Calu3 (cell line): Measurements from ENCODE around the gene METTL9. TPM values are rescaled to one million over a fixed set of nuclear protein-coding genes. Genes with fewer than 3 reads are reported as not detected.
"Not testable (repeated sequence)": the region's sequence is repeated elsewhere in the genome, so short reads cannot be mapped to it uniquely, and the experiment has no call there.

Experiments used
- BruUV-seq: library from RNA; stranded (reverse); fragments of 400-500 nt; replicated peaks from 2 replicates; lab custom pipeline; 2021; lab: Mats Ljungman, UMichigan
- CTCF ChIA-PET: fragments of 300-600 bp; sonication (Branson Sonifier 250); formaldehyde crosslinking; loops from one replicate; lab custom pipeline; 2022; ENCODE audit warnings: antibody characterized with exemption; lab: Charles Lee
- DNase-seq: peaks from one replicate; pipeline ENCODE4 v3.0.0; 2022
- H3K27ac Mint-ChIP-seq: one replicate; pipeline ENCODE4 v1.8.0; 2022; ENCODE audit warnings: mixed read lengths; ENCODE audit not compliant: unreplicated experiment
- H3K27me3 Mint-ChIP-seq: one replicate; pipeline ENCODE4 v1.8.0; 2022; ENCODE audit warnings: mixed read lengths; ENCODE audit not compliant: unreplicated experiment
- H3K36me3 Mint-ChIP-seq: one replicate; pipeline ENCODE4 v1.8.0; 2022; ENCODE audit warnings: mild to moderate bottlenecking, moderate library complexity, mixed read lengths; ENCODE audit not compliant: insufficient read depth, unreplicated experiment
- H3K4me1 Mint-ChIP-seq: one replicate; pipeline ENCODE4 v1.8.0; 2022; ENCODE audit warnings: mild to moderate bottlenecking, low read depth, mixed read lengths; ENCODE audit not compliant: unreplicated experiment
- H3K4me3 Mint-ChIP-seq: one replicate; pipeline ENCODE4 v1.8.0; 2022; ENCODE audit warnings: mild to moderate bottlenecking, low read depth, moderate library complexity, mixed read lengths; ENCODE audit not compliant: unreplicated experiment
- H3K9me3 Mint-ChIP-seq: one replicate; pipeline ENCODE4 v1.8.0; 2022; ENCODE audit warnings: low read depth, mixed read lengths; ENCODE audit not compliant: unreplicated experiment
- intact Hi-C: fragments of 100-400 bp; cut with micrococcal nuclease; formaldehyde crosslinking; loops from one replicate; pipeline ENCODE4 v1.10.0; 2022; ENCODE audit not compliant: unreplicated experiment
- total RNA-seq: library from RNA; stranded (reverse); gene quantifications from 2 replicates; pipeline ENCODE4 v1.2.3, GENCODE V29; 2022
- TF ChIP-seq, protein P1 (sequence below): fragments of 200-600 bp; IDR thresholded peaks from one replicate; pipeline ENCODE4 v1.8.0; 2022; ENCODE audit warnings: antibody characterized with exemption; ENCODE audit not compliant: unreplicated experiment

Gene METTL9
- total RNA-seq, 1 experiment from 2014 or later: 109 TPM

DNA sequence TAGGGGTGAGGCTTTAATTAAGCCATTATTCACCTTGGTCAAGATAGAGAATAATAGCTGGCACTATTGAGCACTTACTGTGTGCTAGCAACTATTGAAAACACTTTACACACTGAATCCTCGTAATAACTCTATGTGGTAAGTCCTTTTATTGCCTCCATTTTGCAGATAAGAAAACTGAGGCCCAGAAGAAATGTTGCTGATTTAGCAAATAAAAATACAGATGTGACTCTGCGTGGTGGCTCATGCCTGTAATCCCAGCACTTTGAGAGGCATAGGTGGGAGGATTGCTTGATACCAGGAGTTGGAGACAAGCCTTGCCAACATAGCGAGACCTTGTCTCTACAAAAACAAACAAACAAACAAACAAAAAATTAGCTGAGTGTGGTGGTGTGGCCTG is 83.8 kb downstream of the METTL9 start:
- BruUV-seq: no TSS peak
- DNase-seq: no peak
- TF ChIP-seq, protein P1, sequence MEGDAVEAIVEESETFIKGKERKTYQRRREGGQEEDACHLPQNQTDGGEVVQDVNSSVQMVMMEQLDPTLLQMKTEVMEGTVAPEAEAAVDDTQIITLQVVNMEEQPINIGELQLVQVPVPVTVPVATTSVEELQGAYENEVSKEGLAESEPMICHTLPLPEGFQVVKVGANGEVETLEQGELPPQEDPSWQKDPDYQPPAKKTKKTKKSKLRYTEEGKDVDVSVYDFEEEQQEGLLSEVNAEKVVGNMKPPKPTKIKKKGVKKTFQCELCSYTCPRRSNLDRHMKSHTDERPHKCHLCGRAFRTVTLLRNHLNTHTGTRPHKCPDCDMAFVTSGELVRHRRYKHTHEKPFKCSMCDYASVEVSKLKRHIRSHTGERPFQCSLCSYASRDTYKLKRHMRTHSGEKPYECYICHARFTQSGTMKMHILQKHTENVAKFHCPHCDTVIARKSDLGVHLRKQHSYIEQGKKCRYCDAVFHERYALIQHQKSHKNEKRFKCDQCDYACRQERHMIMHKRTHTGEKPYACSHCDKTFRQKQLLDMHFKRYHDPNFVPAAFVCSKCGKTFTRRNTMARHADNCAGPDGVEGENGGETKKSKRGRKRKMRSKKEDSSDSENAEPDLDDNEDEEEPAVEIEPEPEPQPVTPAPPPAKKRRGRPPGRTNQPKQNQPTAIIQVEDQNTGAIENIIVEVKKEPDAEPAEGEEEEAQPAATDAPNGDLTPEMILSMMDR: no peak
- intact Hi-C loops: no loop called here
- H3K27me3 Mint-ChIP-seq: peaks cover 34% of the 10 kb centered on the region
- H3K27ac Mint-ChIP-seq: no peak overlapping the region
- no peaks in the 10 kb centered on the region for H3K36me3 Mint-ChIP-seq
- no peaks in the 10 kb centered on the region for H3K9me3 Mint-ChIP-seq
- H3K4me3 Mint-ChIP-seq: no peak overlapping the region
- H3K4me1 Mint-ChIP-seq: no peaks in the 10 kb centered on the region
- CTCF ChIA-PET: no interaction called here

DNA sequence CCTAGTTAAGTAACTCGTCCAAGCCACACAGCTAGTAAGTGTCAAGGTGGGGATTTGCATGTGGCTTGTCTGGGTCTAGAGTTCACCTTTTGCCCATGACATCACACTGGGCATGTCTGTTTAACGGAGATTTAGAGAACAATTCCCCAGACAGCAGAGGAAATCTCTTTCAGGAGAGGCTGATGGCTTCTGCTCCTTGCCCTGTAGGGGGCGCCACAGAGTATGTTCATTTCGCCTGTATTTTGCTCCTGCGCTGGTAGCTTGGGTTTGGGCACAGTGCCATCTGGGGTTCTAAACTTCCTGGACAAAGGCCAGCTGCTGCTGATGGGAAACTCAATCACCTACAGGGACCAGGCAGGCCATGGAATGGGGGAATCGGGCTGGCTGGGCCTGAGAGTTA is 84.8 kb downstream of the METTL9 start:
- Mint-ChIP-seq H3K4me3 (no peak overlapping the region), H3K36me3 (no peaks in the 10 kb centered on the region), H3K9me3 (no peaks in the 10 kb centered on the region), H3K4me1 (no peaks in the 10 kb centered on the region), H3K27me3 (peaks cover 44% of the 10 kb centered on the region), H3K27ac (no peak overlapping the region)
- intact Hi-C loops: no loop called here
- DNase-seq: peak; percentile 51
- TF ChIP-seq, protein P1: peak; percentile 77
- BruUV-seq: no TSS peak
- CTCF ChIA-PET: no interaction called here

DNA sequence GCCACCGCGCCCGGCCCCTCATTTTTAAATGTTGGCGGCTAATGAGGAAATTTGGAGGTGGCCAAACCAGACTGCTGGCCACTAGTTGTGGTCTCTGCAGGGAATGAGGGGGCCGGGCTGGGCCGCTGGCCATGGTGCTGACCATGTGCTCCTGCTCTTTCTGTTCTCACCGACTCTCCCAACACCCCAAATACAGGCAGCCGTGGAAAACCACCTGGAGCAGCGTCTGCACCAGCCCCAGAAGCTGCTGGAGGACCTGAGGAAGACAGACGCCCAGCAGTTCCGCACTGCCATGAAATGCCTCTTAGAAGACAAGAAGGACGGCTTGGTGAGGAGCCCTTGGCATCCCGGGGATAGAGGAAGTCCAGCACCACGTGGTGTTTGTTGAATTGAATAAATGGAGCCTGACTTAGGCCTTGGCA is 85.7 kb downstream of the METTL9 start:
- no peaks in the 10 kb centered on the region for H3K36me3 Mint-ChIP-seq
- TF ChIP-seq, protein P1: no peak
- H3K9me3 Mint-ChIP-seq: no peaks in the 10 kb centered on the region
- BruUV-seq: no TSS peak
- CTCF ChIA-PET: no interaction called here
- peaks cover 52% of the 10 kb centered on the region for H3K27me3 Mint-ChIP-seq
- intact Hi-C loops: no loop called here
- DNase-seq: no peak
- H3K4me3 Mint-ChIP-seq: no peak overlapping the region
- no peak overlapping the region for H3K27ac Mint-ChIP-seq
- no peaks in the 10 kb centered on the region for H3K4me1 Mint-ChIP-seq

DNA sequence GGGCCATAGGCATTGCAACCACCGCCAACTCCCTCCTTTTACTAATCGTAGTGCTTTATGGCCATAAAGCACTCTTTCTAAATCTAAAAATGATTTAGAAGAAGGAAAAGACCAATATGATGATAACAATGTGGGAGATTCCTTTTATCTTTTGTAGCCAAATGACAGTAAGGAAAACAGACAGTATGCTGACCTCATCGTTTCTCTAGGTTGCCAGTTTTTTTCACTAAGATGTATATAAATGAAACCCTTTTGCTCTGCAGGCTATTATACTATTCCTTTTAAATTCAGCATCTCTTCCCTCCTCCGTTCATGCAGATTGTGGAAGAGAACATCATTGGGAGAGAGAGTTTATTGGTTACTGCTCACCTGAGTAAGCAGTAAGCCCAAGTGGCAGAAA is 89.7 kb downstream of the METTL9 start:
- Mint-ChIP-seq H3K9me3 (no peaks in the 10 kb centered on the region), H3K27me3 (peaks cover 43% of the 10 kb centered on the region), H3K4me1 (no peaks in the 10 kb centered on the region), H3K27ac (no peak overlapping the region), H3K36me3 (no peaks in the 10 kb centered on the region), H3K4me3 (no peak overlapping the region)
- TF ChIP-seq, protein P1: no peak
- BruUV-seq: no TSS peak
- DNase-seq: no peak
- intact Hi-C loops: no loop called here
- CTCF ChIA-PET: no interaction called here

DNA sequence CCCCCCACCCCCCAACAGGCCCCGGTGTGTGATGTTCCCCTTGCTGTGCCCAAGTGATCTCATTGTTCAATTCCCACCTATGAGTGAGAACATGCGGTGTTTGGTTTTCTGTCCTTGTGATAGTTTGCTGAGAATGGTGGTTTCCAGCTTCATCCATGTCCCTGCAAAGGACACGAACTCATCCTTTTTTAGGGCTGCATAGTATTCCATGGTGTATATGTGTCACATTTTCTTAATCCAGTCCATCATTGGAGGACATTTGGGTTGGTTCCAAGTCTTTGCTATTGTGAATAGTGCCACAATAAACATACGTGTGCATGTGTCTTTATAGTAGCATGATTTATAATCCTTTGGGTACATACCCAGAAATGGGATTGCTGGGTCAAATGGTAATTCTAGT is 91.6 kb downstream of the METTL9 start:
- H3K9me3 Mint-ChIP-seq, H3K4me1 Mint-ChIP-seq, H3K27ac Mint-ChIP-seq, H3K36me3 Mint-ChIP-seq, BruUV-seq, H3K4me3 Mint-ChIP-seq, intact Hi-C loops, DNase-seq: not testable (repeated sequence)
- peaks cover 49% of the 10 kb centered on the region for H3K27me3 Mint-ChIP-seq
- CTCF ChIA-PET: interaction anchor here (0.8 kb wide), 1 partner anchor 26 kb away, joined by 3 read pairs; no protein-coding TSS in a partner anchor
